Fibroblast of skin of left quadriceps (primary cell): Measurements from ENCODE around the gene AQP10.
A peak's percentile ranks its signal among the peaks of the same experiment; 100 is the strongest.
"Not testable (repeated sequence)": the region's sequence is repeated elsewhere in the genome, so short reads cannot be mapped to it uniquely, and the experiment has no call there.

ENCODE experiments used
- DNase-seq, 2 experiments: peaks; one replicate each; pipeline ENCODE4 v3.0.0-alpha.2; 2013; ENCODE audit warnings: low read depth in 2 of 2

Gene AQP10

GRCh38 chr1:154324241-154324640 lies 3.3 kb downstream of the AQP10 start:
- DNase-seq, result no peak

- DNase-seq, result peak; percentile 57 to 60
Measured at GRCh38 chr1:154324669-154325582, 4.0 kb downstream of the AQP10 start, which contains the start of gene ATP8B2. TSS of gene ATP8B2 (plus strand) at chr1:154325525. CDS start at chr1:154328142, 2,617 bp downstream.

- peak; percentile 68 to 70 for DNase-seq
Measured at GRCh38 chr1:154325583-154326545, 5.0 kb downstream of the AQP10 start.

- DNase-seq, result peak; percentile 16 to 23
Measured at GRCh38 chr1:154326546-154327465, 5.9 kb downstream of the AQP10 start.

- no peak for DNase-seq
Measured at GRCh38 chr1:154327466-154328317, 6.8 kb downstream of the AQP10 start.

GRCh38 chr1:154328318-154329151 lies 7.6 kb downstream of the AQP10 start:
- DNase-seq, result peak in 1 of 2 experiments; percentile 22

- peak; percentile 20 to 32 for DNase-seq
Measured at GRCh38 chr1:154329152-154329521, 8.2 kb downstream of the AQP10 start.

GRCh38 chr1:154329551-154330131 lies 8.7 kb downstream of the AQP10 start:
- DNase-seq, result no peak

GRCh38 chr1:154330669-154331068 lies 9.8 kb downstream of the AQP10 start:
- DNase-seq, result no peak

- no peak for DNase-seq
Measured at GRCh38 chr1:154334079-154335024, 13.5 kb downstream of the AQP10 start.

- DNase-seq, result peak; percentile 59 to 62
Measured at GRCh38 chr1:154335025-154335714, 14.3 kb downstream of the AQP10 start.

GRCh38 chr1:154337253-154337894 lies 16.5 kb downstream of the AQP10 start:
- DNase-seq, result no peak

- DNase-seq, result no peak
Measured at GRCh38 chr1:154338875-154339274, 18.0 kb downstream of the AQP10 start.

GRCh38 chr1:154341366-154341765 lies 20.5 kb downstream of the AQP10 start:
- not testable (repeated sequence) for DNase-seq

GRCh38 chr1:154342132-154342531 lies 21.2 kb downstream of the AQP10 start:
- no peak for DNase-seq

GRCh38 chr1:154342836-154343472 lies 22.1 kb downstream of the AQP10 start:
- DNase-seq, result no peak
